IPS DF 6.9 (cell line): ENCODE data around the gene IQCB1.

Source experiments
- DNase-seq: peaks from one replicate; pipeline ENCODE4 v3.0.0-alpha.2; 2013; ENCODE audit warnings: low read depth, low spot score
- H3K27ac ChIP-seq: one replicate; pipeline ENCODE4 v1.5.1; 2013; ENCODE audit warnings: low read length, control low read depth
- H3K27me3 ChIP-seq: 2 replicates; pipeline ENCODE4 v1.6.1; 2013; ENCODE audit warnings: mild to moderate bottlenecking, low read length; ENCODE audit not compliant: control insufficient read depth, insufficient read depth
- H3K36me3 ChIP-seq: 2 replicates; pipeline ENCODE4 v1.6.1; 2013; ENCODE audit warnings: low read length; ENCODE audit not compliant: control insufficient read depth, insufficient read depth
- H3K4me1 ChIP-seq: 2 replicates; pipeline ENCODE4 v1.6.1; 2013; ENCODE audit warnings: low read length; ENCODE audit not compliant: control insufficient read depth, insufficient read depth
- H3K4me3 ChIP-seq: 2 replicates; pipeline ENCODE4 v1.5.1; 2013; ENCODE audit warnings: mild to moderate bottlenecking, low read length
- H3K9me3 ChIP-seq: 2 replicates; pipeline ENCODE4 v1.6.1; 2013; ENCODE audit warnings: low read length, inconsistent platforms; ENCODE audit not compliant: control insufficient read depth, insufficient read depth
- WGBS: extraction: QIAGEN DNeasy Blood & Tissue Kit; methylation state at CpG from one replicate; pipeline ENCODE4 v1.1.7; 2013; ENCODE audit warnings: mixed read lengths, missing lambda C conversion rate; ENCODE audit not compliant: insufficient read length, insufficient coverage; 5-methylcytosine and 5-hydroxymethylcytosine counted together

IQCB1 gene

GRCh38 chr3:121852256-121852655, 17.4 kb upstream of the IQCB1 start:
- no CpG with 5 or more reads among the region's 2 CpGs for WGBS
- no peak for DNase-seq
- H3K36me3 ChIP-seq, result no peaks in the 10 kb centered on the region

GRCh38 chr3:121844892-121845291, 10.0 kb upstream of the IQCB1 start:
- Histone ChIP-seq H3K4me1 (no peaks in the 10 kb centered on the region), H3K27me3 (no peaks in the 10 kb centered on the region), H3K36me3 (no peaks in the 10 kb centered on the region), H3K9me3 (no peaks in the 10 kb centered on the region), H3K4me3 (no peak overlapping the region), H3K27ac (no peak overlapping the region)
- DNase-seq, result no peak
- WGBS, result no CpG with 5 or more reads among the region's 7 CpGs

More at GRCh38 chr3:121852256-121852655, 17.4 kb upstream of the IQCB1 start:
- Histone ChIP-seq H3K4me3 (no peak overlapping the region), H3K4me1 (no peaks in the 10 kb centered on the region), H3K9me3 (no peaks in the 10 kb centered on the region), H3K27ac (no peak overlapping the region), H3K27me3 (no peaks in the 10 kb centered on the region)

- no peaks in the 10 kb centered on the region for H3K4me1 ChIP-seq
- no peaks in the 10 kb centered on the region for H3K9me3 ChIP-seq
- no peak for DNase-seq
- H3K27me3 ChIP-seq, result peaks cover 1% of the 10 kb centered on the region; the same call in 1 of the 2 replicates
- H3K4me3 ChIP-seq, result no peak overlapping the region
- whole genome bisulfite sequencing, result no CpG with 5 or more reads among the region's 23 CpGs
- H3K36me3 ChIP-seq, result no peaks in the 10 kb centered on the region
- H3K27ac ChIP-seq, result no peak overlapping the region
These were observed 5.1 kb upstream of the IQCB1 start for GRCh38 chr3:121839962-121840361.

DNA sequence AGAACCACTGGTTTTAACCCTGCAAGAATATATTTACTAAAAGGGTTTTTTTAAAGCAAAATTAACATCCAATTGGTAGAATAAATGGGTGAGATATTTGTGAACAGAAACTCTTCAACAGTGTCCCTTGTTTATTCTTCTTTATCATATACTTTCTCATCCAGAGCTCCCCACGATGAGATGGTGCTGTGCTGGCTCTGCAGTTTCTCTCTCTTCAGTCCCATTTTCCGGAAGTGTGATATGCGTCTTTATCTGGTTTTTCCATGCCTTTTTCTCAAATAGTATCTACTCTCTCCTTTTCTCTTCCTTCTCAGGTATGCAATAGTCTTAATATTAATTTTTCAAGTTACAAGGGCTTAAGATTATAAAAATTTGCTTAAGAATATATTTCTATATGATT, 1.6 kb upstream of the IQCB1 start:
- DNase-seq, result no peak
- Histone ChIP-seq H3K27me3 (peaks cover 1% of the 10 kb centered on the region; the same call in 1 of the 2 replicates), H3K4me3 (no peak overlapping the region), H3K36me3 (no peaks in the 10 kb centered on the region), H3K9me3 (no peaks in the 10 kb centered on the region), H3K4me1 (no peaks in the 10 kb centered on the region), H3K27ac (no peak overlapping the region)
- WGBS, result no CpG with 5 or more reads among the region's 3 CpGs

DNA sequence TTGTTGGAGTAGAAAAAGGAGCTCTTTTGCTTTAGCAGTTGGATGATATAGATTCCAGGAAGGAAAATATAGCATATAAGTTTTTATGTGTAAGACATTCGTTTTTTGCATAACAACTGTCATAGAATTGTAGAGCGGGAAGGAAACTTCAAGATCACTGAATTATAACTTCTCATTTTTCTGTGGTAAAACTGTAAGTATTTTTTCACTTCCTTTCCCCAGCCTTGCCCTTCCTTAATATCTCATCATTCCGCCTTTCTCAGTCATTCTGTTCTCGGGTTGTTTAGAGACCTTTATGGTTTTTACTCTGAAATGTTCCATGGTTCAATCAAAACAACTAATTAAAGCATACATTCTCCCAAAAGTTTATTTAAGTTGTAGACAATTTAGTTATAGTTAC, 1.2 kb upstream of the IQCB1 start:
- no CpG with 5 or more reads among the region's 4 CpGs for WGBS
- no peaks in the 10 kb centered on the region for H3K4me1 ChIP-seq
- no peak for DNase-seq
- no peaks in the 10 kb centered on the region for H3K9me3 ChIP-seq
- no peaks in the 10 kb centered on the region for H3K36me3 ChIP-seq
- no peak overlapping the region for H3K27ac ChIP-seq
- H3K27me3 ChIP-seq, result peaks cover 1% of the 10 kb centered on the region; the same call in 1 of the 2 replicates
- H3K4me3 ChIP-seq, result no peak overlapping the region

DNA sequence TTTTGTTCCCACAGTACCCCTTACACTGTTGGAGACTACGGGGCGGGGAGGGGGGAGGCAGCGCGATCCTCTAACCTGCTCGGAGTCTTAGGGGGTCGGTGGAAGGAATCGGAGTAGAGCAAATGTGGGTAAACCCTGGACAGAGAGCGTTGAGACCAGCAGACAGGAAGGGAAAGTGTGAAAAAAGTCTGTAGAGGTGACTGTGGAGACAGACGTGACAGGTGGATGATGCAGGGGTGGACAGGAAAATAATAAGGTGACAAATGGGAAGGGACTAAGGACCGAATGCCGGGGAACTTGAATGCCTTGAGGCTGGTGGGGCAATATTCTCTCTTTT, 573 bp upstream of the IQCB1 start:
- WGBS, result no CpG with 5 or more reads among the region's 11 CpGs
- H3K9me3 ChIP-seq, result no peaks in the 10 kb centered on the region
- no peak for DNase-seq
- H3K27ac ChIP-seq, result no peak overlapping the region
- H3K36me3 ChIP-seq, result no peaks in the 10 kb centered on the region
- peaks cover 1% of the 10 kb centered on the region; the same call in 1 of the 2 replicates for H3K27me3 ChIP-seq
- peak overlapping the region; percentile 83 for H3K4me3 ChIP-seq
- H3K4me1 ChIP-seq, result no peaks in the 10 kb centered on the region

DNA sequence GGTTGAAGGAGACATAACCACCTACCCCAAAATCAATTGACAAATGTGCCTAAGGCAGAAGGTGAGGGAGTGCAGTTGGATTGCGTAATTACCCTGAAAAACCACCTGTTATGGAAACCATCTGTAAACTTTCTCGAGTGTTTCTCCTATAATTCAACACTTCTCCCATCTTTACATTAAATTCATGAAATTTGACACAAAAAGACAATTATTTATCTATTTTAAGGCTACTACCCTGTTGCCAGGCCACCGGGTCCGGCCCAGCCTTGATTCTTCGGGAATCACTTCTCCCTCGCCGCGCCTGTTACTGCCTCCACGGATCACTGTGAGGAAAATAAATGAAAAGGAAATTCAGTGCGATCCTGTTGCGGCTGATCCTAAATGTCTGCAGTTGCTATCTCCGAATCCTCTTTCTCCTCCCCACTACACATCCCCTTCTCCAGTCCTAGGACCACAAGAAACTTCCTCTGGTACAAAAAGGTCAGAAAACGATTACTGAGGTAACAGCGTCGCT, 646 bp downstream of the IQCB1 start:
- no peak for DNase-seq
- 100% methylated on average over 1 of the region's 15 CpGs for WGBS
- H3K4me3 ChIP-seq, result peak overlapping the region; percentile 83; the same call in 1 of the 2 replicates
- H3K27me3 ChIP-seq, result peaks cover 1% of the 10 kb centered on the region; the same call in 1 of the 2 replicates
- H3K4me1 ChIP-seq, result no peaks in the 10 kb centered on the region
- H3K27ac ChIP-seq, result no peak overlapping the region
- H3K9me3 ChIP-seq, result no peaks in the 10 kb centered on the region
- no peaks in the 10 kb centered on the region; the same call in 1 of the 2 replicates for H3K36me3 ChIP-seq

DNA sequence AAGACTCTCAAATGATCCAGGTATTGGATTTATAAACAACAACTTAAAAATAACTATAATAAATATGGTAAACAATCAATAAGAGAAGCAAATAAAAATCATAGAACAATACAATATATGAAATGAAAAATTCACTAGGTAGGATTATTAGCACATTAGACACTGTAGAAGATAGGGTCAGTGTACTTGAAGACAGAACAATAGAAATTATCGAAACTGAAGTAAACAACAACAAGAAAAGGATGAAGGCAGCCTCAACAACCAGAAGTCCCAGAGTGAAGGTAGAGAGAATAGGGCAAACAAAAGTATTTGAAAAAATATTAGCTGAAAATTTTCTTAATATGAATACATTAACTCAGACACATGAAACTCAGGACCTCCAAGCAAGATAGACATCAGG, 11.9 kb downstream of the IQCB1 start:
- no CpG with 5 or more reads among the region's 1 CpG for WGBS
- Histone ChIP-seq H3K4me1 (no peaks in the 10 kb centered on the region; the same call in 1 of the 2 replicates), H3K4me3 (no peak overlapping the region), H3K27ac (no peak overlapping the region), H3K27me3 (no peaks in the 10 kb centered on the region), H3K36me3 (no peaks in the 10 kb centered on the region), H3K9me3 (no peaks in the 10 kb centered on the region)
- DNase-seq, result no peak

DNA sequence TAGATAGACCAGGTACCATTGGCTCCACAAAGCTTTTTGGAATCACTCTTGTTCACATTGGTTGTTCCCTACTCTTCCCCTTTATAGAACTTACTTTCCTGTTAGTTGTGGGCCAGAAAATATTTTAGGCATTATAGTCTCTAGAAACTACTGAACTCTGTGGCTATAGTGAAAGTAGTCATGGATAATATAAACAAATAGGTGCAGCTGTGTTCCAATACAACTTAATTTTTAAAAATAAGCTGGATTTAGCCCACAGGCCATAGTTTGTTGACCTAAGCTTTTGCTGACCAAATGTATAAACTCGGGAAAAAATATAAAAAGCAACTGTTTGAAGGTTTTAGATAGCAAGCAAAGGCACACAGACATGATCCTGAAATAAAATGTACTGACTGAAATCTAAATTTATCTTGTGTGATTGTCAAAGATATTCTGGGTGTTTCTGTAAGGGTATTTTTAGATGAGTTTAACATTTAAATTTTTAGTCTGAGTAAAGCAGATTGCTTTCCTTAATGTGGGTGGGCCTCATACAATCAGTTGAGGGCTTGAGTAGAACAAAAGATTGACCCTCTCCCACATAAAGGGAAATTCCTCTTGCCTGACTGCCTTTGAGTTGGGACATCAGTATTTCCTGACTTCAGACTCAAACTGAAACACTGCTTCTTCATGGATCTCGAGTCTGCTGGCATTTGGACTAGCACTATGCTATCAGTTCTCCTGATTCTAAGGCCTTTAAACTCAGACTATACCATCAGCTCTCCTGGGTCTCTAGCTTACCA, 13.2 kb downstream of the IQCB1 start:
- no peaks in the 10 kb centered on the region for H3K36me3 ChIP-seq
- no peaks in the 10 kb centered on the region; the same call in 1 of the 2 replicates for H3K4me1 ChIP-seq
- no CpG with 5 or more reads among the region's 2 CpGs for WGBS
- H3K27ac ChIP-seq, result no peak overlapping the region
- H3K9me3 ChIP-seq, result no peaks in the 10 kb centered on the region
- H3K27me3 ChIP-seq, result no peaks in the 10 kb centered on the region
- no peak overlapping the region for H3K4me3 ChIP-seq
- no peak for DNase-seq

DNA sequence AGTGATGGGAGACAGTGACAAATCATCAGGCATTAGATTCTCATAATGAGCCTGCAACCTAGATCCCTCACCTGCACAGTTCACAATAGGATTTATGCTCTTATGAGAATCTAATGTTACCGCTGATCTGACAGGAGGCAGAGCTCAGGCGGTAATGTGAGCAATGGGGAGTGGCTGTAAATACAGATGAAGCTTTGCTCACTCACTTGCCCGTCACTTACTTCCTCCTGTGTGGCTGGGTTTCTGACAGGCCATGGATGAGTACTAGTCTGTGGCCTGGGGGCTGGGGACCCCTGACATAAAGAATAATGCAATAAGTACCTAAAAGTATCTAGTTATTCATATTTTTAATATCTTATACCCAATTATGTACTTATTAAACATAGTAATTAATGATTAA, 15.6 kb downstream of the IQCB1 start:
- no peaks in the 10 kb centered on the region for H3K9me3 ChIP-seq
- DNase-seq, result no peak
- no peak overlapping the region for H3K4me3 ChIP-seq
- no peak overlapping the region for H3K27ac ChIP-seq
- H3K27me3 ChIP-seq, result no peaks in the 10 kb centered on the region
- H3K36me3 ChIP-seq, result no peaks in the 10 kb centered on the region
- WGBS, result no CpG with 5 or more reads among the region's 3 CpGs
- no peaks in the 10 kb centered on the region; the same call in 1 of the 2 replicates for H3K4me1 ChIP-seq

DNA sequence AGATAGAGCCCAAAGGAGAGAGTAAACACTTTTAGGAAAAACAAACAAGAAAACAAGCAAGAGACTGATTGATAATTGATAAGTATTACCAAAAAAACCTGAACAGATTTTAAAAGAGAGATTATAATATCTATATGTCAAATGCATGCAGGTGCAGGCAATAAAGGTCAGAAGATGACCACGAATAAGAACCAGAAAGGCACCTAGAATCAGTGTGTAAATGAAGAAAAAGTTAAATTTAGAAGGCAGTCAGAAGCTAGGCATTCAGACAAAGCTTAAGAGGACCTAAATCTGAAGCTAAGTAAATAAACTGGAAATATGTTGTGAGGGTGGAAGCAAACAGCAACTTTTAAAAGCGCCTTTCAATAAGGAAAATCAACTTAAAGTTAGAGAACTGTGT, 16.3 kb downstream of the IQCB1 start:
- H3K4me1 ChIP-seq, result no peaks in the 10 kb centered on the region; the same call in 1 of the 2 replicates
- no peaks in the 10 kb centered on the region for H3K9me3 ChIP-seq
- DNase-seq, result no peak
- no CpG with 5 or more reads among the region's 2 CpGs for WGBS
- no peaks in the 10 kb centered on the region for H3K27me3 ChIP-seq
- no peak overlapping the region for H3K27ac ChIP-seq
- H3K4me3 ChIP-seq, result no peak overlapping the region
- no peaks in the 10 kb centered on the region for H3K36me3 ChIP-seq
